Activated naive CD8-positive, alpha-beta T cell (primary cell): ENCODE results near the gene CEP76.
"Not testable (repeated sequence)": the region's sequence is repeated elsewhere in the genome, so short reads cannot be mapped to it uniquely, and the experiment has no call there.

Experiments
- H3K27ac Mint-ChIP-seq: one replicate; pipeline ENCODE4 v1.8.0; 2021; ENCODE audit warnings: mixed read lengths
- H3K27me3 Mint-ChIP-seq: one replicate; pipeline ENCODE4 v1.8.0; 2021; ENCODE audit warnings: mixed read lengths
- H3K36me3 Mint-ChIP-seq: one replicate; pipeline ENCODE4 v1.8.0; 2021; ENCODE audit warnings: mixed read lengths
- H3K4me1 Mint-ChIP-seq: one replicate; pipeline ENCODE4 v1.8.0; 2021; ENCODE audit warnings: low read depth, mixed read lengths
- H3K4me3 Mint-ChIP-seq: one replicate; pipeline ENCODE4 v1.8.0; 2021; ENCODE audit warnings: mild to moderate bottlenecking, mixed read lengths
- H3K9me3 Mint-ChIP-seq: one replicate; pipeline ENCODE4 v1.8.0; 2021; ENCODE audit warnings: low read depth, mixed read lengths

Gene CEP76

DNA sequence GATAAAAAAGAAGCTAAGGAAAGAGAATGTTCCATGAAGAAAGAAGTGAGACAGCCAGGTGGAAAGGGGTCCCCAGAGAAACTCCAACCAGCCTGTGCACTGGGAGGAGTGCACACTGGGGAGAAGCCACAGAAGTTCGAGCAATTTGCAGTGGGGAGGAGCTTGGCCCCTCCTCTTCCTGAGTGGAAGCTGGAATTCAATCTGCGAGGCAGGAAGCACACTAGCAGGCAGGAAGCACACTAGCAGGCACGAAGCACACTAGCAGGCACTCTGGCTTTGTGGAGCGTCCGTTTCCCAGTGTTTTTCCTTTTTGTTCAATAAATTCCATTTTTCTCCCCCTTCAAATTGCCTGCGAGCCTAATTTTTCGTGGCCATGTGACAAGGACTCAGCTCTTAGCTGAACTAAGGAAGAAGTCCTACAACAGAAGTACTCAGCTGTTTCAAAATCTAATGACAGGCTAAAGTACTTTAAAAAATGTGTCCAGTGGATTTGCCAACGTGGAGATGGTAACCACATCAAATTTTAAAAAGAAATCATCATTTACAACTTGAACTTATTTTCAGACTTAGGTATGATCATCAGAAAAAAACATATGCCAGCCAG lies 23.2 kb downstream of the CEP76 start:
- Mint-ChIP-seq H3K36me3 (peaks cover 5% of the 10 kb centered on the region), H3K4me3 (no peak overlapping the region), H3K4me1 (peaks cover 5% of the 10 kb centered on the region), H3K27me3 (no peaks in the 10 kb centered on the region), H3K9me3 (no peaks in the 10 kb centered on the region), H3K27ac (peak overlapping the region; percentile 77)

DNA sequence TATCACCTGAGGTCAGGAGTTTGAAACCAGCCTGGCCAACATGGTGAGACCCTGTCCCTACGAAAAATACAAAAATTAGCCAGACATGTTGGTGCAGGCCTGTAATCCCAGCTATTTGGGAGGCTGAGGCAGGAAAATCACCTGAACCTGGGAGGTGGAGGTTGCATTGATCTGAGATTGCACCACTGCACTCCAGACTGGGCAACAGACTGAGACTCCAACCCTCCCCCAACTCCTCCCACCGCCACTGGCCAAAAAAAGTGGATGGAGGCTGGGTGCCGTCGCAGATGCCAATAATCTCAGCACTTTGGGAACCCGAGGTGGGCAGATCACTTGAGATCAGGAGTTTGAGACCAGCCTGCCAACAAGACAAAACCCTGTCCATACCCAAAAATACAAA lies 34.5 kb downstream of the CEP76 start:
- Mint-ChIP-seq H3K4me1 (no peaks in the 10 kb centered on the region), H3K27me3 (no peaks in the 10 kb centered on the region), H3K9me3 (no peaks in the 10 kb centered on the region), H3K36me3 (no peaks in the 10 kb centered on the region), H3K27ac (no peak overlapping the region), H3K4me3 (no peak overlapping the region)

DNA sequence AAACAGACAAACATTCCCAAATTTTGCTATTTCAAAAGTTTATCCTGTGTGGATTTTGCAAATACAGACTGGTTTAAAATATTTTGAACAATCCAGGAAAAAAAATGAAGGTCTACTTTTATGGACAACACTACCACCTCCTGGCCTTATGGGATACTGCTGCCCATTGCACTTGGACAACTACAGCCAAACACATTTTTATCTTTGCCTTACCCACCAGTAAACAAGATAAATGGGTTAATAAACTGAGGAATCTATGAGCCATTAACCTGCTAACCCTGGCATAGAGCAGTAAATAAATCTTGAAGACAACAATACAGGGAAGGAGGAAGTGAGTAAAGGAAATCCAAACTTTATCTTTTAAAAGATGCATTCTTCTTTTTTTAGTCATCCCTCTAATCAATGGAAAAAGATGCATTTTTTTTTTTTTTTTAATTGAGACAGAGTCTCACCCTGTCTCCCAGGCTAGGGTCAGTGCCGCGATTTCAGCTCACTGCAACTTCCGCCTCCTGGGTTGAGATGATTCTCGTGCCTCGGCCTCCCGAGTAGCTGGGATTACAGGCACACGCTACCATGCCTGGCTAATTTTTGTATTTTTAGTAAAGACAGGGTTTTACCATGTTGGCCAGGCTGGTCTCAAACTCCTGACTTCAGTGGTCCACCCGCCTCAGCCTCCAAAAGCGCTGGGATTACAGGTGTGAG lies 42.5 kb downstream of the CEP76 start:
- Mint-ChIP-seq H3K27ac (no peak overlapping the region), H3K4me3 (peak overlapping the region; percentile 2), H3K36me3 (no peaks in the 10 kb centered on the region), H3K4me1 (peaks cover 14% of the 10 kb centered on the region), H3K9me3 (no peaks in the 10 kb centered on the region), H3K27me3 (peaks cover 9% of the 10 kb centered on the region)

DNA sequence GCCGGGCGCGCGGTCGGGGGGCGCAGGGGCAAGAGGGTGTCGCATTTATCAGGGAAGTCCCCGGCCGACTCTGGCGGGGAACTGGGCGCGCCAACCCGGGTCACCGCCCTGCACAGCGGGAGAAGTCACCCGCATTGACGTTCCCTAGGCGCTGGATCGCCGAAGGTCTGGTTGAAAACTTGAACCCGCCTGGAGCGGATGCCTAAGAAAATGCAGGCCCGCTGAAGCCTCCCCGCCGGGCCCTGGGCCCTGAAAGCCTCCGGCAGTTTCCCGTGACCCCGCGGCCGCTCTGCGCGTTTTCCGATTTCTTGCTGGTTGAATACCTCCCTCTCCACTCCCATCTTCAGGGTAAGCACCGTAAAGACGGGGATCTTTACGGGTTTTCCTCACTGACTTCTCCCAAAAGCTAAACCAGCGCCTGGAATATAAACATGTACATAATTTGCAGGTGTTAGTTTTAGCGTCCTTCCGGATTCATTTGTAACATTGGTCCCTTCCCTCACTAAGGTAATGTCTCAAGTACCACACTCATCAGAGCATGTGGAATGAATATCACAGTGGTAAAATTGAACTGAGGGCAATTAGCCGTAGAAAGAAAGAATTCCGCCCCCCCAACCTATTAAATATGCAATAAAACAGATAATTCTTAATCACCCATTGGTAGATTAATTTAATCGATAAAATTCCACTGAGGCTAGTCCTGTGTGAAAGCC lies 43.9 kb downstream of the CEP76 start:
- Mint-ChIP-seq H3K4me3 (peak overlapping the region; percentile 90), H3K36me3 (no peaks in the 10 kb centered on the region), H3K27me3 (peaks cover 9% of the 10 kb centered on the region), H3K9me3 (no peaks in the 10 kb centered on the region), H3K27ac (no peak overlapping the region), H3K4me1 (peaks cover 14% of the 10 kb centered on the region)

DNA sequence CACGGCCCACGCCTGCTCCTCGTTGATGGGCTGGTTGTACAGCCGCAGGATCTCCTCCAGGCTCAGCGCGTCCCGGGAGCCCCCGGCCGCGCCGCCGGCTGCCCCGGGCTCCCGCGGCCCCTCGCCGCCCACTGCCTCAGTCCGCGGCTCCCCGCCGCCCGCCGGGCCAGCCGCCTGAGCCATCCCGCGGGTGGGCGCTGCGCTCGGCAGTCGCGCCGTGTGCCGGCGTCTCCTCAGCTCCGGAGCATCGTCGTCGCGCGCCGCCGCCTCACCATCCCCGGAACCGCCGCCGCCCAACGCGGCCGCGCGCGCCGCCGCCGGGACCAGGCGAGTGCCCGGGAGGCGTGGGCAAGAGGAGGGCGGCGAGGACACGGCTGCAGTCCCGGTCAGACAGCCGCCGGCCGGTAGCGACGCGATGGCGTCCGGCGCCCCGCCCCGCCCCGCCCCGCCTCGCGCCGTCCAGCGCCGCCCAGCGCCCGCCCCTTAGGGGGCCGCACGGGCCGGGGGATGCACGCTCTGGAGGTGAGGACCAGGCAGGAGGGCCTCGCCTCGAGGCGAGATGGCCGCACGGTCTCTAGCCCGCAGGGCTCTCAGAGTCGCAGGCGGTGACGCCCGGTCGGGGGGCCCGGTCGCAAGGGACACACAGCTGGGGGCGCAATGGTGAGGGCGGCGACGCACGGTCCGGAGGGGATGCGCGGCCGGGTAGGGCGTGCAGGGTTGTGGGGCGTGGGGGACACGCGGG lies 44.7 kb downstream of the CEP76 start, which contains the start of gene SPIRE1:
TSS of gene SPIRE1 (minus strand) at position 424 of the 742 bp plus-strand sequence. CDS start at position 183, 241 bp downstream.
- Mint-ChIP-seq H3K4me3 (peak within 1 kb of the TSS; percentile 90), H3K4me1 (peaks cover 18% of the 10 kb centered on the region), H3K27ac (no peak within 1 kb of the TSS), H3K36me3 (no peaks in the 10 kb centered on the region), H3K9me3 (no peaks in the 10 kb centered on the region), H3K27me3 (peaks cover 11% of the 10 kb centered on the region)

DNA sequence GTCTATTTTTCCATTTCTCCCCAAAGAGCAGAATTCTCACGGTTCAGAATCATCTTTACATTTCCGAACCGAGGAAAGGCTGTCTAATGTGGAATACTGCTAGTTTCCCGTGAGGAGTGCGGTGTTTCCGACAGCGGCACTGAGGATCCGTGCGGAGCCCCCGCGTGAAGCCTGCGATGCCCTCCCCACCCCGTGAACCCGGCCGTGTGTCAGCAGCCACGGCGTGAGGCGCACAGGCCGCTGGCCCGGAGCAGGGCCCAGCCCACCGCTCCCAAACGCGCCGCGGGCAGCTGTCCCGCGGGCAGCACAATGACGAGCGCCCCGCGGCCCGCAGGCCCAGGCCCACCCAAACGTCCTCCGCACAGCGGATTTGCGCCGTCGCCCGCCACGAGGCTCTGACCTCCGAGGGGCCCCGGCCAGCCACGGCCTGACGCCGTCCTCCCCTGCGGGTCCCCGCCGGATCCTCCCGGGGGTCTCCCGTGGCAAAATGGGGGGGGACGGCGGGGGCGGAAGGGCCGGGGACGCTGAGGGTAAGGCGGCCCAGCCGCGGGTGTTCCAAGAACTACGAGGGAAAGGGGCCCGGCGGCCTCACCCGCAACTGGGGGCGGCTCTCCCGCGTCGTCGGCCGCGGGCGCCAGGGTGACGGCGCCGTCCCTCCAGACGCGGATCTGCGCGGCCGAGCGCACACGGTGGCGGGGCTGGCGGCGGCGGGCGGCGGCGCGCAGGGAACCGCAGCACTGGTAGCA lies 45.4 kb downstream of the CEP76 start:
- no peaks in the 10 kb centered on the region for H3K36me3 Mint-ChIP-seq
- H3K9me3 Mint-ChIP-seq: no peaks in the 10 kb centered on the region
- H3K27ac Mint-ChIP-seq: no peak overlapping the region
- H3K4me1 Mint-ChIP-seq: peaks cover 18% of the 10 kb centered on the region
- peaks cover 17% of the 10 kb centered on the region for H3K27me3 Mint-ChIP-seq
- H3K4me3 Mint-ChIP-seq: peak overlapping the region; percentile 81

DNA sequence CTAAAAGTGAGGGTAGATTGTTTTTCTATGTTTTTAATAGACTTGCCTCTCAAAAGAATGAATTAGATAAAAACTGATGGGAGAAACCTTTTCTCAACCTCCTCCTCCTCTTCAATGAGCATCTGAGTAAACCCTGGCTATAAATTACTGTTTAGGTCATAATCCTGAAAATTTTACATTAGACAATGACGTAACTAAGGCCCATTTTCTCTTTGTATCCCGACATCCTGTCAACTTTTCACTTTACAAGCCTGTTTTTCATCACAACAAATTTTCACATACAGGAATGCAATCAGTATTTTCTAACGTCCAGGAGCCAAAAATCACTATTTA lies 46.0 kb downstream of the CEP76 start:
- Mint-ChIP-seq H3K9me3 (no peaks in the 10 kb centered on the region), H3K27ac (no peak overlapping the region), H3K27me3 (peaks cover 21% of the 10 kb centered on the region), H3K36me3 (no peaks in the 10 kb centered on the region), H3K4me1 (peaks cover 22% of the 10 kb centered on the region), H3K4me3 (peak overlapping the region; percentile 81)

DNA sequence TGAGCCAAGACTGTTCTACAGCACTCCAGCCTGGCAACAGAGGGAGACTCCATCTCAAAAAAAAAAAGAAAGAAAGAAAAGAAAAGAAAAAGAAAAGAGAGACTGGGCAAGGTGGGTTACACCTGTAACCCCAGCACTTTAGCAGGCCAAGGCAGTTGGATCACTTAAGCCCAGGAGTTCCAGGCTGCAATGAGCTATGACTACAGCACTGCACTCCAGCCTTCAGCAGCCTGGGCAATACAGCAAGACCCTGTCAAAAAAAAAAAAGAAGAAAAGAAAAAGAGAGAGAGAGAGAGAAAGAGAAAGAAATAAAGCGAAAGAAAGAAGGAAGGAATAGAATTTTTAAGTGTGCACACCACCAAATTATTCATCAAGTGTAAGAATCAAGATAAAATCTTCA lies 47.6 kb downstream of the CEP76 start:
- H3K4me3 Mint-ChIP-seq: no peak overlapping the region
- H3K36me3 Mint-ChIP-seq: no peaks in the 10 kb centered on the region
- H3K27ac Mint-ChIP-seq: no peak overlapping the region
- H3K9me3 Mint-ChIP-seq: no peaks in the 10 kb centered on the region
- H3K4me1 Mint-ChIP-seq: peaks cover 22% of the 10 kb centered on the region
- H3K27me3 Mint-ChIP-seq: peaks cover 25% of the 10 kb centered on the region

DNA sequence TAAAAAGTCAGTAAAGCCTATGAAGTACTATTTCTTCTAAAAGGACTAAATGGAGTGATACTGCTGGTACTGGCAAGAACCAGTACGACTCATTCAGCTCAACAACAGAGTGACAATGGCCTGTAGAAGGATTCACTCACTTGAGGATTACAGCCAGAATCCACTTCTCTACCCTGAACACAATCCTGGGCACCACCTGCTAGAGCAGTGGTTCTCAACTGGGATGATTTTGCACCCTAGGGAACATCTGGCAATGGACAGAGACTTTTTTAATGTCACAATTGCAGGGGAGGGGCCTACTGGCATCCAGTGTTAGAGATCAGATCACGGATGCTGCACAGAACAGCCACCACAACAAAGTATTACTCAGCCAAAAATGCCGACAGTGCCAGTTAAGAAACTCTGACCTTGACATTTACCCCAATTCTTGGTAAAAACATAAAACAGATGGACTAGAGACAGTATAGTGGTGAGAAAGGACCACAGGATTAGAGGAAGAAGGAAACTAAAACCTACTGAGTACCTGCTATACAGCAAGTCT lies 49.6 kb downstream of the CEP76 start:
- Mint-ChIP-seq H3K4me3 (no peak overlapping the region), H3K4me1 (peaks cover 16% of the 10 kb centered on the region), H3K9me3 (no peaks in the 10 kb centered on the region), H3K36me3 (no peaks in the 10 kb centered on the region), H3K27me3 (peaks cover 29% of the 10 kb centered on the region), H3K27ac (no peak overlapping the region)

DNA sequence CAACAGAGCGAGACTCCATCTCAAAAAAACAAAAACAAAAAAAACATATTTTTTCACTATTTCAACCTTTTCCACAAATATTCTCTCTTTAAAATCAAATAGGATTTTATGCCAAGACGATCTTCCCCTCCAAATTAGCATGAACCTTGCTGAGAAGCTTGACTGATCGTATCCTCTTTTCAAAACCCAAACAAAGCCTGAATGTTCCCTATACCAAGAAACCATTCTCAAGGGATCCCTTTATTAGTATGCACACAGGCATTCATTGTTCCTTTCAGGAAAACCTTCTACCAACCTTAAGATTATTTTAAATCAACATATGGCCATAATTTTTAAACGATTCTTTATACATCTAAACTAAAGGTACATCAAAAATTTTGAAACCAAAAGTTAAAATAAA lies 50.9 kb downstream of the CEP76 start:
- Mint-ChIP-seq H3K36me3 (no peaks in the 10 kb centered on the region), H3K27ac (no peak overlapping the region), H3K27me3 (peaks cover 29% of the 10 kb centered on the region), H3K4me1 (peaks cover 14% of the 10 kb centered on the region), H3K9me3 (no peaks in the 10 kb centered on the region), H3K4me3 (no peak overlapping the region)

DNA sequence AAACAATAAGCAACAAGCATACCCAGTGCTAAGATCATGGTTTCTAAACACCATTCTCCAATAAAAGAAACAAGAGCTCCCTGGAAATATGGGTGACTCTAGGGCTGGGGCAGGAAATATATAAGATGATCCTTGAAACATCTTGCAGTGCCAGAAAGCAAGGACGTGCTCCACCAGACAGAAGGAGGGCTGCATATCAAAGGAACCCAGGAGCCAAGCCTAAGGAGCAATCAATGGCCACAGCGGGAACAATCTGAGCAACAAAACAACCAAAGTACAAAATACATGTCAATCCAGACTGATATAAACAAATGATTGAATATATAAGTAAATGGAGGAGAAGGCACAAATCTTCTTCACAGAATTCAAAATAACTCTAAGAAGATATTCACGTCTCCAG lies 54.8 kb downstream of the CEP76 start:
- no peak overlapping the region for H3K27ac Mint-ChIP-seq
- peaks cover 4% of the 10 kb centered on the region for H3K4me1 Mint-ChIP-seq

DNA sequence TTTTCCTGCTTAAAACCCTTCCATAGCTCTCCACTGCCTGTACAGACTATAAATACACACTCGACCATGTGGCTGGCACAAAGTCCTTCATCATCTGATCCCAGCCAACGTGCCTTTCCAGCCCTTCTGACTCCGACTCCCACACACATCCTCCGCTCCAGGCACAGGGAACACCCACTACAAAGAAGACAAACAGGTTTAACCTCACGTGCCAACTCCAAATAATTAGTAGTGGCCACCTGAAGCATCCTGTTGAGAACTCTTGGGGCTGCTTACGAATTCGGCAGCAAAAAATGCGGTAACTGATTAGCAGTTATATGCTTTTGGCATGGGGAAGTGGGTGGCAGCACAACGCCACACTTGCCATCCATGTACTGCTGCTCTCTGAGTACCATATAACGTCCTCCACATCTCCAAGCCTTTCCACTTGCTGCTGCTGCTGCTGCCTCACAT lies 56.7 kb downstream of the CEP76 start:
- H3K27me3 Mint-ChIP-seq: peaks cover 8% of the 10 kb centered on the region
- H3K4me1 Mint-ChIP-seq: no peaks in the 10 kb centered on the region
- H3K36me3 Mint-ChIP-seq: no peaks in the 10 kb centered on the region
- no peak overlapping the region for H3K4me3 Mint-ChIP-seq
- no peaks in the 10 kb centered on the region for H3K9me3 Mint-ChIP-seq
- H3K27ac Mint-ChIP-seq: no peak overlapping the region

More for the DNA sequence above, 54.8 kb downstream of the CEP76 start:
- peaks cover 19% of the 10 kb centered on the region for H3K27me3 Mint-ChIP-seq
- H3K36me3 Mint-ChIP-seq: no peaks in the 10 kb centered on the region
- H3K4me3 Mint-ChIP-seq: no peak overlapping the region
- no peaks in the 10 kb centered on the region for H3K9me3 Mint-ChIP-seq

DNA sequence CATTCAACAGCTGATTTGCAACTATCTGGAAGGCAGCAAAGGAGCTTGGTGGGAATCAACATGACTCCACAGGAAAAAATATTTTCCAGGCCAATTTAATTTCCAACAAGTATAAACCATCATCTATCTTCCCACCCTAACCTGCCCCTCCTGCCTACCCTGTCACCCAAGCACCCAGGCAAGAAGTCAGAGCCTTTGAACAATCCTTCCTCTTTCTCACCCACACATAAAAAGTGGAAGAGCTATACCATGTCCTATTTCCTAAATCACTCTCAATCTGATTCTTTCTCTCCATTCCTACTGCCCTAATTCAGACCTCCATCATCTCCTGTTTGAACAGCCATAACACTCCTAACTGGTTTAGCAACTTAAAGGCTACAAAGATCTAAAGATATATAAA lies 57.3 kb downstream of the CEP76 start:
- Mint-ChIP-seq H3K27me3 (peaks cover 10% of the 10 kb centered on the region), H3K4me3 (no peak overlapping the region), H3K27ac (no peak overlapping the region), H3K4me1 (no peaks in the 10 kb centered on the region), H3K9me3 (no peaks in the 10 kb centered on the region), H3K36me3 (no peaks in the 10 kb centered on the region)

DNA sequence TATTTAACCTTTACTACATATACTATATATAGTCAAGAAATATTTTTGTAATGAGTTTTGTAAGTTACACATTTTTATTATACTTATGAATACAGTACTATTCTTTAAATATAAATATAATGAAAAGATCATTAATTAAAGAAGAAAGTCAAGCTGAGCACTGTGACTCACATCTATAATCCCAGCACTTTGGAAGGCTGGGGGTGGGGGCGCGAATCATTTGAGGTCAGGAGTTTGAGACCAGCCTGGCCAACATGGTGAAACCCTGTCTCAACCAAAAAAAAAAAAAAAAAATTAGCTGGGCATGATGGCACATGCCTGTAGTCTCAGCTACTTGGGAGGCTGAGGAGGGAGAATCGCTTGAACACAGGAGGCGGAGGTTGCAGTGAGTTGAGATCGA lies 58.8 kb downstream of the CEP76 start:
- H3K36me3 Mint-ChIP-seq, H3K27ac Mint-ChIP-seq, H3K9me3 Mint-ChIP-seq, H3K4me1 Mint-ChIP-seq, H3K4me3 Mint-ChIP-seq: not testable (repeated sequence)
- H3K27me3 Mint-ChIP-seq: peaks cover 10% of the 10 kb centered on the region
